Stimulated activated CD4-positive, alpha-beta T cell treated with anti-CD3 and anti-CD28 coated beads, Interleukin-1b, Interleukin-23, amount 100 ng/mL, for 24 hours (primary cell): ENCODE data around the gene ANKRD31.

Source experiments
- DNase-seq, 4 experiments: peaks; one replicate each; pipeline ENCODE4 v3.0.0-alpha.2; 2020; ENCODE audit warnings: low read depth in 4 of 4, low spot score in 1 of 4

The ANKRD31 gene

DNA sequence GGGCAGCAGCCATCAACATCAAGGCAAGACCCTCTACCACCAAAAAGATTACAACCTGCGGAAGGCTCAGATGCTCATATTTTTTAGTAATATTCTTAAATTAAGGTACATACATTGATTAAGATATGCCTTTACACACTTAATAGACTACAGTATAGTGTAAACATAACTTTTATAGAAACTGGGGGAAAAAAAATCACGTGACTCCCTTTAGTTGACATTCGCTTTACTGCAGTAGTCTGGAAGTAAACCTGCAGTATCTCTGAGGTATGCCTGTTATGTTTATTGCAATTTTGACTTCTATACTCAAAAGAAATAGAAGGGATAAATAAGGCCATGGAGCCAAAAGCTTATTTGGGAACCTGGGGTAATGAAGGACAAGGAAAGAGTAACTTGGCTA lies 169.2 kb downstream of the ANKRD31 start:
- no peak for DNase-seq

DNA sequence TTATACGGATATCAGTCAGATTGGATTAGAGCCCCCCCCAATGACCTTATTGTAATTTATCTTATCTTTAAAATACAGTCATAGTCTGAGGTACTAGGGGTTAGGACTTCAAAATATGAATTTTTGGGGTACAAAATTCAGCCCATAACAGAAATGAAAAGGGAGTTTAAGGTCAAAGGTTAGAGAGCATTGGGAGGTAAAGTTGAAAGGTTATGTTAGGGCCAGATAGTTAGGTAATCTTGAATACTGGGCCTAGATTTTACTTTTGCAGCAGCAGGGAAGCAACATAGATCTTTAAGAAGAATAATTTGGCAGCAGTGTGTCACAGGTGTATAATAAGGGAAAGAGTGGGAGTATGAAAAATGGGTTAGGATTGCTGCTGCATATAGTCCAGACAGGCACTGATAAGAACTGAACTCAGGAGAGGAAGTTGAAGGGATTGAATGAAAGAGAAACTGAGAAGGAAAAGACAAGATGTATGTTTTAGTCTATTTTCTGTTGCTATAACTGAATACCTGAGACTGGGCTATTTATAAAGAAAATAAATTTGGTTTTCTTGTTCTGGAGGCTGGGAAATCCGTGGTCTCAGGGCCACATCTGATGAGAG lies 173.7 kb downstream of the ANKRD31 start:
- no peak for DNase-seq

DNA sequence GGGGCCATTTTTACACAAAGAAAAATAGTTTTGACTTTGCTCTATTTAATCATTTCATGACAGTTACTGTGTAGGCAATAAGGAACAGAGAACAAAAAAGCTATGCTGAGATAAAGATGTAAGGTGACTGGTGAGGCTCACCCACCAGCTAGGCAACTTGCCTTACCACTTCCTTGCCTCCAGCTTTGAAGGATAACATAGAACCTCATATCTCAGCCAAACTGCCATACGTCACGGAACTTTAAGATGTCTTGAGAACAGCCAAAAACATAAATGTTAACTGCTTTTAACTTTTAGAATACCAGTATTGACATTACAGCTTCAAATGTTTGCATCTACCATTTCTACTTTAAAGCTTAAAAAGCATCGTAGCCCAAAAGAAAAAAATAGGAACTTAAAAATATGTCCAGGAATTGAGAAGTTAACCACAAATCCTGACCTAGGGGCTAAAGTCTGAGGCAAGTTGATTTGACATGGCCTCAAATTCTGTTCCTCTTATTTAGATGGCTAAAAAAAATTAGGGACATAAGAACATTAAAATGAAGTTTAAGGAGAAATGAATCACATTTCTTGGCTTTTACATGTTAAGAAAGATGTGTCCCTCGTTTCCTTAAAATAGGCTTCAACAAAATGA lies 176.6 kb downstream of the ANKRD31 start:
- DNase-seq = no peak

DNA sequence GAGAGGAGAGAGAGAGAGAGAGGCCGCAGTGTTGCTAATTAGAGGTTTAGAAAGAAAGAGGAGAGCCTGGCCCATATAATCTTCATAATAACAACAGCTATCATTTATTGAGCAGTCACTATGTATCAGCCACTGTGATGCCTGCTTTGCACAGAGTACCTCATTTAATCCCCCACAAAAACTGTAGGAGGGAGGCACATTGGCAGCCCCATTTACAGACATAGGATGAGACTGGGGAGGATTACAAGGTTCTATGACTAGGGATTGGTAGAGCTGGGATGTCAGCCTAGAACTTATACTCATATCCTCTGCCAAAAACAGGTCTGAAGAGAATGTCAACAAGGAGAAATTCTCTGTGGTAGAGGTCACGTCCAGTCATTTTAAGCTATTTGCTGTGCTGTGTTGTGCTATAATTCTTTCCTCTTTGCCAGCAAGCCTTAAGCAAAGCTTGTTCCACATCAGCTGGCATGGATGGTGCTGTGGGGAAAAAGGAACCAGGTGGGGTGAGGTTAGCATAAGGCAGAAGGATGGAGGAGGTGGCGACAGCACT lies 177.6 kb downstream of the ANKRD31 start:
- DNase-seq = no peak

DNA sequence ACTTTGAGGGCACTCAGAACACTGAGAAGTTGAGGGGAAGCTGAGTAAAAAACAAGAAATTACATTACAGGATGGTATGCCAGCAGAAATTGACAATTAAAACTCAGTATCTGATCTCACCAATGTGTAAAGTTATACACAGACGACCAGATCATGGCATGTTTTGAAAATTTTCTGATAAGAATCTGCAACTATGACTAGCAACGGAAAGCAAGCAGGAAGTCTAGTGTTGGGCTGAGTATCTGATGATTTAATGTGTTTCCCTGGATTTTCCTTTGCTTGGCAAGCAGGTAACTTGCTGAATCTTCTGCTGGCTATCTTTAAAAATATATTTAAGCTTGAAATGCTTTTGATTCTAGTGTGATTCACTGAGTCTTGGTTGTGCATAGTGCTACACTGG lies 179.1 kb downstream of the ANKRD31 start:
- no peak for DNase-seq

DNA sequence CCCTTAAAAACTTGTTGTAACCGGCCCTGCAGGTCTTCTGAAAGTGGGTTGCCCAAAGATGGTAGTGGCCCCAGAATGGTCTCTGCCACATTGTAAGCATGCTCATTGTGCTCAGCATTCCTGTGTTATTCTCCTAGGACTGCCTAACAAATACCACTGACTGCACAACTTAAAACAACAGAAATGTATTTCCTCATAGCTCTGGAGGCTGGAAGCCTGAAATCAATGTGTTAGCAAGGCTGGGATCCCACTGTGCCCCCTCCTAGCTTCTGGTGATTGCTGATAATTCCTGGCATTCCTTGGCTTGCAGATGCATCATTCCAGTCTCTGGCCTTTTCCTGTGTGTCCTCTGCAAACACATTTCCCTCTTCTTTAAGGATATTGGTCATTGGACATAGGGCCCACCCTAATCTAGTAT lies 180.9 kb downstream of the ANKRD31 start:
- no peak for DNase-seq

DNA sequence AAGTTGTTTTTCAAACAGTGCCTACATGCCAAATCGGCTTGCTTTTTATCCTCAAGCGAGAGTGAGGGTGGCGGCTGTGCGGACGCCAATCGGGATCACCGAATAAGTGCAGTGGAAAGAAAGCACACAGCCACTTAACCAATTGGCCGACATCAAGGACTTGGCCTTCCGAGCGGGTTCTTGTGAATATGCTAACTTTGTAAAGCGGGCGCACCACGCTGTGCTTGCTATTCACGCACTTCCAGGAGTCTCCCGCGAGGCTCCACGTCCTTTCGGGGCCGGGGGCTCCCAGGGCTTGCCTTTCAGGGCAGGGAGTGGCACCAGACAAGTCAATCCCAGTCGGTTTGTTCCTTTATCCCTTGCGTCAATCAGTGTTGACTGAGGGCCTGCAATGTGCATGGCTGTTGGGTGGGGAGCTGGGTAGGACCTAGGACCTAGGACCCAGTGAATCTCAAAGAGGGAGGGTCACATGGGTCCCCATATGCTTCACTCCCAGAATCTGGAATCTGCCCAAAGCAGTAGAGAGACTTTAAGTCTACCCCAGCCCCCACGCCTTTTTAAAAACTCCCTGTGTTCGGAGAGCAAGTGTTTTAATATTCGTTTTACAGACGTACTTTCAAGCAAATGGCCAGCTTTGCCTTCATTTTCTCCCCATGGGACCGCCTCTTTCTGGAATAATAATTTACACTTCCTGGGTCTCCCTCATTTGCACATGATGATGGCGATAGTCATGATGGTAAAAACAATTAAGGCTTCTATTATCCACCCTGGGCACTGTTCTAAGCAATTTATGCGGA lies 182.3 kb downstream of the ANKRD31 start:
- no peak for DNase-seq

DNA sequence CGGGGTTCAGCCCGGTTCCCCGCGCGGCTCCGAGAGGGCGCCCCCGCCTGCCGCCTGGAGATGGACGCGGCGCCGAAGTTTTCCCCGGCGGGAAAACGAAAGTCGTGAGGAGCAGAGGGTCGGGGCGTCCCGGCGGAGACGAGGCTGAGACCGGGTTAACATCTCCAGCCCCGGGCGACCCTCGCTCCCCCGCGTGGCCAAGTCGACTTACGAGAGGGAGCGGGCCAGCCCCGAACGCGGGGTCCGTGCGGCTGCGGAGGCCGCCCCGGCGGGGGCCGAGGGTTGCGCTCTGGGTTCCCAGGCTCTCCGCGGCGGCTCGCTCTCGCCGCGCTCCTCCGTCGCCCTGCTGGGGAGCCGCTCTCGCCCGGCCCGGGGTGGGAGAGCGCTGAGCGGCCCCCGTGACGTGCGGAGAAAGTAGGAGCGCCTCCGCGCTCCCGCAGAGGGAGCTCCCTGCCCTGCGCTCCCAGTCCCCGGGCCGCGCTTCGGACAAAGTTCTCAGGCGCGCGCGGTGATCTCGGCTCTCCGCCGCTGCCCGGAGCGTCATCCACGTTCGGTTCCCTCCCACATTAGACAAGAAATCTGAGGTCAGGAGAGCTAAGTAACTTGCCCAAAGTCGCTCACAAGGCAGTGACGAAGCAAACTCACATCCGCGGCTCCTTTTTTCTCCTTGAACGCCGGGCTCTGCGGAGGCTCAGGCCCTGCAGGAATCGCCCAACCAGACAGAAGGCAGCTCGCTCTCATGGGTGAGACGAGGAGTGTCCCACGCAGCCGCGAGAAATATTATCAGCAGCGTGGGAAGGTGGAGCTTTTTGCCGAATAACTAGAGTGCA lies 183.2 kb downstream of the ANKRD31 start:
- DNase-seq = peak in 1 of 4 experiments; percentile 35

DNA sequence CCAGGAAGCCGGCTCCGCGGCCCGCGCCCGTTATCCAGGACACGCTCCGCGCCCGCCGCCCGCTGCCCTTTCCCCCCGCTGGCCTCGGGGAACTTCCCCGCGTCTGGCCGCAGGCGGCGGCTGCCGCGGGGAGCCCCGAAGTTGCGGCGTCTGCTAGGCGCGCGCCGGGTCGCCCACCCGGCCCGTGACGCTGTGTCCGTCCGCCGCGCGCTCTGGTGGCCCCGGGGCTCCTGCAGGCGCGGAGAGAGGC lies 183.7 kb downstream of the ANKRD31 start:
- DNase-seq = no peak

DNA sequence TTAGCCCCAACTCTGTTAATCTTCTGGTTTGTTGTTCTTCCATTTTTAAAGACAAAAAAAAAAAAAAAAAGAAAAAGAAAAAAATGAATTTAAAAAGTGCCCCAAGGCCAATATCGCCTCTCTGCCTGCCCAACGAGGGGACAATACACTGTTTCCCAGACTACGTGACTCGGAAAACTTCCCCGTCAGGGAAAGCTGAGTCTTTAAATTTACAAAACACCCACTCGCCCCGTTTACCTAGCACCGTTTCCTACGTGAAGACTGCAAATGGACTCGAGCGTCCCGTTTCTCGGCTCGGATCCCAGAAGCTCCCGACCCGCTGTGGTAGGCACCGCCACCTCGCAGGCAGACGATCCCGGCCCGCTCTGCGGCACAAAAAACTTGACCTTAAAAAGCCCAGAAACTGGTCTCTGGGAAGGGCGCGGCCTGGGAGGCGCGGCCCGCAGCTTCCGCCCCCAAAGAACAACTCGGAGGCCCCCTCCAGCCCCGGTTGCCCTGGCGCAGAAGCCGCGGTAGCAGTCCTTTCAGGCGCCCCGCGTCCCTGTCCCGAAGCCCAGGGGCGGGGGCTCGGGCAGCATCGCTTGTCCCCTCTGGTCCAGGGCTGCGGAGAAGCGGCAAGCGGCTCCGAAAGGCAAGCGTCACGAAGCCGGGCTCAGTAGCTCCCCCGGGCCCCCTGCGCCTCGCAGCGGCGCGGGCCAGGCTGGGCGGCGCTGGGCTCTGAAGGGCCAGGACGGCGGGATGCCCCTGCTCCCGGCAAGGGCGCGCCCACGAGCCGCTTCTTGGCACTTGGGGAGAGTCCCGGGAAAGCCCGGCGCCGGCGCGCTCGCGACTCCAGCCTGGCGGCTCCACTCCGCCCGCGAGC lies 184.3 kb downstream of the ANKRD31 start, which contains the start of gene GCNT4:
GCNT4 (minus strand) TSS at position 367 of the 862 bp plus-strand sequence. CDS start 22,521 bp downstream, outside the sequence.
- peak in 1 of 4 experiments; percentile 42 for DNase-seq

DNA sequence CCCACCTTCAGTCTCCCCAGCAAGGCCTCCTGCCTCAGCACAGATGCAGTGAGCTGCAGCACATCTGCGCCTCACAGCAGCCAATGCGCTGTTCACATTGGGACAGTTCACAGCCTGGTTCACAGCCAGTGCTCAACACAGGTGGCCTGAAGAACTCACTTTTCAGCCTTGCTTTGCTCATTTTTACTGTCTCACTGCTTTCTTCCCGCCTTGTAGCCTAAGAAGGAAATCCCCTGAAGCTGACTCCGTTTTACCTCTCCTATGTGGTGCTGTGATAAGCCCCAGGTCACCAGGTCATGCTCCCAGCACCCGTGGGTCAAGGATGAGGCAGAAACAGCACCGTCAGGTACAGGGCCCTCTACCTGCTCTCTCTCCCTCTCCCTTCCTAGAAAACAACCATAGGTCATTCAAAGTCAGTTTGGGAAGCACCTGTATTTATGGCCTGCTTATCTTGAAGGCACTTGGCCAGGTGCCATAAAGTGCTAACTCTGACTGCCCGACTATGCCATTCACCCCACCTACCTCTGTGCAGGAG lies 185.4 kb downstream of the ANKRD31 start:
- no peak for DNase-seq

DNA sequence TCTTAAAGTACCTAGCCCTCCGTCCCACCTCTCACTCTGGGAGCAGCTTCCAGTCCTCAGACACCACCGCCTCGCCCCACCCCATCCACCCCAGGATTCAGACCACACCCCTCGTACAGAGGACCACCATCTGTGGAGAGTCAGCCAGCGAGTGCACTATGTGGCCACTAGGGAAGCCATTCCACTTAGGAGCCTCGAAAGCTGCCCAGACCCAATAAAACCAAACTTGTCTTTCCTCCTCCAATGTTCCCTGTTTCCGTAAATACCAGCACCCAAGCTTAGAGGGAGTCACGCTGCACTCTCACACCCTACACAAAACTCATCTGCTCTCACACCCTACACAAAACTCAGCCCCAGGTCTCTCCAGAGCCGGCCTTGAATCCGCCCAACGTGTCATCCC lies 186.3 kb downstream of the ANKRD31 start:
- DNase-seq = no peak

DNA sequence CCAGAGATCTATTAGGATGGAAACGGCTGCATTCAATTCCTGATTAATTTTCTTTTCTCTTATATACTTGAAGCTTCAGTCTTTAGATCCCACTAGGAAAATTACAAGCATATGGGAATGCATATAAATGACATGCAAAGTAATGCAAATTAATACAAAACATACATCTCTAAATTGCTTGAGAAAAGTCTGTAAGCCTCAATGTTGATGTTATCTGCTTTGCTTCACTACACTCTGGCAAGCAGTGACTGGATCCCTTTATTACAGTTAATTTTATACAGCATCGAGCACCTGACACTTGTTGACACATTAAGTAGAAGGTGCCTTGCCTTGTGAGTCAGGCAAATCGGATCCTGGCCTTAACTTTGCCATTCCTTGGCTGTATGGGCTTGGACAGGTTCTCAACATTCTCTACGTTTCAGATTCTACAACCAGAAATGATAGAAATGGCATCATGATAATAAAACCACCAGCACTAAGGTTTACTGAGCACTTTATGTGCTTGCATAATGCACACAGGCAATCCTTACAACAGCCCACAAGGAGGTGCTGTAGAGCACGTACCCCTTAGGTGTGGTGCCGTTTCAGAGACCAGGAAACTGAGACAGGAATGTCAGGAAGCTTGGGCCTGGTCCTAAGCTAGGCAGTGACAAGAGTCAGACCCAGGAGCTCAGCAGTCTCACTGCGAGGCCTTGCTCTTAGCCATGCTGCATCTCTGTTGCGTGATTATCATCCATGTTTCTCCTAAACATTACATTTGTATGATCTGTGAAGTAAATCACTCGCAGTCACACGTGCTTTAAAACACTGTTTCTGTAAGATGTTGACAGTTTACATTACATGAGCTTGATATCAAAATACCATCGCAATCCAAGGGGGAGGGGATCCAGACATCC lies 187.0 kb downstream of the ANKRD31 start:
- peak in 1 of 4 experiments; percentile 47 for DNase-seq

DNA sequence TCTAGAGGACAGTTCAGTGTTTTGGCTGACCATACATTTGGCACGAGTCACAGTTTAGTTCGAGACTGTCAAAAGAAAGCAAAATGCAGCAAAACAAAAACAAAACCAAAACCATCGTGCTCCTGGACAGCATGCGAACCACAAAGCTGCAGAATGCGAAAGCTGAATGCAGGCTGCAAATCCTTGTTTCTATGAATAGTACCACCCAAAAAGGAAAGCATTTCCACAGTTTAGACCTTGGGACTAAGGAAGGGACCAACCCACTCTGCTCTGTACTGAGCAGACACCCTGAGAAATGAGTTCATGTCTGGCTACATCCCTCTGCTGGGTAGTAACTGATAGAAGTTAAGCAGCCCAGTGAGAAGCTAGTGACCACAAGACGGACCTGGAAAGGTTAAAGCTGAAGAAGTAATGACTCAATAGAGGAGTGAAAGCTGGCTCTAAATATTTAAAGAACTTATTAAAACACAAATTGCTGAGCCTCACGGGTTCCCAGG lies 188.2 kb downstream of the ANKRD31 start:
- no peak for DNase-seq

DNA sequence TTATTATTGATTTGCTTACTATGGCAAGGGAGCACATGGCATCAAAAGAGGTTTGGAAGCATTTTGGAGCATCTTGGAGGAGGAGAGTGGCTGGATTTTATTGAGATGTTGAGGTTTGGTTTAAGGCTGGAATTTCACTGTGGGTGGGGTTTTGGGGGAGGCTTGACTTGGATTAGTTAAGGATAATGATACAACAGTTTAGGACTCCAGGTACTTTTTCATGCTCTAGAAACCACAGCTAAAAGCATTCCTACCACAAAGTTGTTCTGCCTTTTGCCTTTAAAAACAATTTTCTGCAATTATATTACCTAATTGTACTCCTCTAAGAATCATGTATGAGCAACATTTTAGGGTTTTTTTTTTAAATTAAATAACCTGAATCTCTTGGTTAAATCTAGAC lies 189.3 kb downstream of the ANKRD31 start:
- DNase-seq = no peak

DNA sequence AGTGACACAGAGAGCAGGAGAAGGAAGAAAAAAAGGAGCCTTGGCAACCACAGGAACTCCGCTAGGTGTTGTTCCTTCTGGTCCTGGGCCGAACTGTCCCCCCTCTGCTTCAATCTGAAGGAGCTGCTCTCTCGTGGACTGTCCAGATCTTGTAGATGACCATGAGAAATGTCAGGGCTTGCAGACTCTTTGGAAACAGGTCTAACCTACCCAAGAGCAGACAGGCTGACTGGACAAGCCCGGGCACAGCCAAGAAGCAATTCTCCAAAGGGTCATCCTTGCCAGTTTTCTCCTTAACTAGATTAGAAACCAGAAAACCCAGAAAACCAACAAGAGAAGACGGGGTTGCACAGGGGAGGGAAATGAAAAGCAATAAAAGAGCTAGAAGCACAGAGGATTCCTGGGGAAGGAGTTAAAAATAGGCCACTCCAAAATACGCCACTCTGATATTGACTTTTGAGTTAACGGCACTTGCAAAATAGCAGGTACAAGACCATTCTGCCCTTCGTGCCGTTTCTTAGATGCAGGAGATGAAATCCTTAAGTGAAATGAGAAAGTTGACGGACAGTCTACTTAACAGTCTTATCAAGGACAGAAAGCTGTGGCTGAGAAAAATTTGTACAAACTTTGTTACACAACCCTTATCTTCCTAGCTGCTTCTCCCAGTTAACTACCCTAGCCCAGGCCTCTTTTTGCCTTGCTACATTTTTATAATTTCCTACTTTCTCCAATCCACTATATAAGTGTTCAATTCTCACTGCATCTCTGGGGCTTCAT lies 190.1 kb downstream of the ANKRD31 start:
- DNase-seq = no peak

DNA sequence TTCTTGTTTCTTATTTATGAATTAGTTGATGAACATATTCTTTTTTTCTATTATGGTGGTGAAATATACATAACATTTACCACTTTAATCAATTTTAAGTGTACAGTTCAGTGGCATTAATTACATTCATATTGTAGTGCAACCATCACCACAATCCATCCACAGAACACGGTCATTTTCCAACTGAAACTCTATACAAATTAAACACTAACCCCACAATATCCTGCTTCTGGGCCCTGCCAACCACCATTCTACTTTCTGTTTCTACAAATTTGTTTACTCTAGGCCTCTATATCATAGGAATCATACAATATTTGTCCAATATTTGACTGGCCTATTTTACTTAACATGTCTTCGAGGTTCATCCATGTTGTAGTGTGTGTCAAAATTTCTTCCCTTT lies 191.6 kb downstream of the ANKRD31 start:
- no peak for DNase-seq

DNA sequence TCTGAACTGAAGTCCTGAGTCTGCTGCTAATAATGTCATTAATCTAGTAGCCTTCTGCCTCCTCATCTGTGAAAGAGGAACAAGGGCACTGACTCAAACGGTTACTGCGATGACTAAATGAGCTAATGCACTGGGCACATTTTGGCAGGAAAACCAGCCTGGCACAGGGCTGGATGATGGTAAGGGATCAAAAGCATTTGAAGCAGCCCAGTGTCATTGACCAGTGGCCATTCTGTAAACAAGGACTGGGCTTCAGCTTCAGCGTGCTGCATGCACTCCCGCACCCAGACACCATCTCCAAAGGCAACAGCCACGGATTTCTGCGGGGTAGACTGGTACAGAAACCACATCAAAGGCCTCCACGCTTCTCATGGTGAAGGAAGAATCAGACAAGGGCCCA lies 192.3 kb downstream of the ANKRD31 start:
- DNase-seq = no peak
